ENCODE results near the gene CCNK.

The CCNK gene

GRCh38 chr14:99552021-99552553, 70.9 kb downstream of the CCNK start:
- DNase-seq (ENCODE audit: low read depth) = no peak

- DNase-seq (ENCODE audit: low read depth) = no peak
Measured at GRCh38 chr14:99552572-99553216, 71.5 kb downstream of the CCNK start.

- DNase-seq (ENCODE audit: low read depth) = no peak
Measured at GRCh38 chr14:99554184-99554583, 73.0 kb downstream of the CCNK start.

- no peak for DNase-seq (ENCODE audit: low read depth)
Measured at GRCh38 chr14:99554757-99555531, 73.7 kb downstream of the CCNK start.

- DNase-seq (ENCODE audit: low read depth) = no peak
Measured at GRCh38 chr14:99556134-99556791, 75.1 kb downstream of the CCNK start.

GRCh38 chr14:99559286-99559990, 78.2 kb downstream of the CCNK start:
- no peak for DNase-seq (ENCODE audit: low read depth)

GRCh38 chr14:99560403-99560802, 79.2 kb downstream of the CCNK start:
- no peak for DNase-seq (ENCODE audit: low read depth)

GRCh38 chr14:99560922-99561683, 79.9 kb downstream of the CCNK start:
- no peak for DNase-seq (ENCODE audit: low read depth)

GRCh38 chr14:99561864-99562263, 80.7 kb downstream of the CCNK start:
- DNase-seq (ENCODE audit: low read depth) = no peak
